Fibroblast of mammary gland (primary cell): ENCODE data around the gene ZNF804A.
A peak's percentile ranks its signal among the peaks of the same experiment; 100 is the strongest.

ENCODE experiments used
- DNase-seq: peaks from one replicate; pipeline ENCODE4 v3.0.0-alpha.2; 2010; ENCODE audit warnings: low read depth
- H3K4me3 ChIP-seq: 2 replicates; pipeline ENCODE4 v1.5.1; 2011; ENCODE audit warnings: low read depth, mild to moderate bottlenecking, low read length, moderate library complexity; ENCODE audit not compliant: control insufficient read depth
- CTCF ChIP-seq: conservative IDR thresholded peaks from 2 replicates; pipeline ENCODE4 v1.5.1; 2011; ENCODE audit warnings: low read depth, low read length, inconsistent platforms; ENCODE audit not compliant: control insufficient read depth, insufficient read depth

Gene ZNF804A

GRCh38 chr2:184920451-184920965 lies 322.2 kb downstream of the ZNF804A start:
- DNase-seq, result no peak
- TF ChIP-seq CTCF, result no peak

GRCh38 chr2:184921676-184922075 lies 323.3 kb downstream of the ZNF804A start:
- H3K4me3 ChIP-seq, result no peak overlapping the region
- DNase-seq, result no peak
- TF ChIP-seq CTCF, result no peak

More at GRCh38 chr2:184920451-184920965, 322.2 kb downstream of the ZNF804A start:
- no peak overlapping the region for H3K4me3 ChIP-seq

- no peak for TF ChIP-seq CTCF
- peak; percentile 0 for DNase-seq
- no peak overlapping the region for H3K4me3 ChIP-seq
Measured at GRCh38 chr2:184923751-184924150, 325.4 kb downstream of the ZNF804A start.

GRCh38 chr2:184927040-184927439 lies 328.7 kb downstream of the ZNF804A start:
- no peak for TF ChIP-seq CTCF
- no peak for DNase-seq

GRCh38 chr2:184936761-184937160 lies 338.4 kb downstream of the ZNF804A start:
- TF ChIP-seq CTCF, result no peak
- no peak overlapping the region for H3K4me3 ChIP-seq
- no peak for DNase-seq

More at GRCh38 chr2:184927040-184927439, 328.7 kb downstream of the ZNF804A start:
- no peak overlapping the region for H3K4me3 ChIP-seq

GRCh38 chr2:184938221-184938985 lies 340.1 kb downstream of the ZNF804A start:
- no peak for DNase-seq
- H3K4me3 ChIP-seq, result no peak overlapping the region
- TF ChIP-seq CTCF, result no peak

- TF ChIP-seq CTCF, result no peak
- H3K4me3 ChIP-seq, result no peak overlapping the region
- no peak for DNase-seq
Measured at GRCh38 chr2:184945326-184945725, 347.0 kb downstream of the ZNF804A start.
